GM10266 (cell line): ENCODE results near the gene WDR89.
"Not testable (repeated sequence)": the region's sequence is repeated elsewhere in the genome, so short reads cannot be mapped to it uniquely, and the experiment has no call there.

Experiments
- DNase-seq: peaks from one replicate; pipeline ENCODE4 v3.0.0; 2012; ENCODE audit errors: extremely low spot score
- TF ChIP-seq, protein P1 (sequence below): IDR thresholded peaks from 2 replicates; pipeline ENCODE4 v1.5.1; 2012; ENCODE audit warnings: mild to moderate bottlenecking, low read depth; ENCODE audit not compliant: control insufficient read depth, insufficient read depth; ENCODE audit errors: missing control alignments

The WDR89 gene

GRCh38 chr14:63666335-63666734, 24.7 kb upstream of the WDR89 start:
- TF ChIP-seq, protein P1, sequence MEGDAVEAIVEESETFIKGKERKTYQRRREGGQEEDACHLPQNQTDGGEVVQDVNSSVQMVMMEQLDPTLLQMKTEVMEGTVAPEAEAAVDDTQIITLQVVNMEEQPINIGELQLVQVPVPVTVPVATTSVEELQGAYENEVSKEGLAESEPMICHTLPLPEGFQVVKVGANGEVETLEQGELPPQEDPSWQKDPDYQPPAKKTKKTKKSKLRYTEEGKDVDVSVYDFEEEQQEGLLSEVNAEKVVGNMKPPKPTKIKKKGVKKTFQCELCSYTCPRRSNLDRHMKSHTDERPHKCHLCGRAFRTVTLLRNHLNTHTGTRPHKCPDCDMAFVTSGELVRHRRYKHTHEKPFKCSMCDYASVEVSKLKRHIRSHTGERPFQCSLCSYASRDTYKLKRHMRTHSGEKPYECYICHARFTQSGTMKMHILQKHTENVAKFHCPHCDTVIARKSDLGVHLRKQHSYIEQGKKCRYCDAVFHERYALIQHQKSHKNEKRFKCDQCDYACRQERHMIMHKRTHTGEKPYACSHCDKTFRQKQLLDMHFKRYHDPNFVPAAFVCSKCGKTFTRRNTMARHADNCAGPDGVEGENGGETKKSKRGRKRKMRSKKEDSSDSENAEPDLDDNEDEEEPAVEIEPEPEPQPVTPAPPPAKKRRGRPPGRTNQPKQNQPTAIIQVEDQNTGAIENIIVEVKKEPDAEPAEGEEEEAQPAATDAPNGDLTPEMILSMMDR: no peak
- DNase-seq: no peak

GRCh38 chr14:63663428-63664341, 22.0 kb upstream of the WDR89 start:
- no peak for DNase-seq
- TF ChIP-seq, protein P1: no peak

- TF ChIP-seq, protein P1: no peak
- no peak for DNase-seq
Observed at GRCh38 chr14:63662776-63663175, 21.1 kb upstream of the WDR89 start.

- not testable (repeated sequence) for DNase-seq
Observed at GRCh38 chr14:63661881-63662280, 20.2 kb upstream of the WDR89 start.

DNA sequence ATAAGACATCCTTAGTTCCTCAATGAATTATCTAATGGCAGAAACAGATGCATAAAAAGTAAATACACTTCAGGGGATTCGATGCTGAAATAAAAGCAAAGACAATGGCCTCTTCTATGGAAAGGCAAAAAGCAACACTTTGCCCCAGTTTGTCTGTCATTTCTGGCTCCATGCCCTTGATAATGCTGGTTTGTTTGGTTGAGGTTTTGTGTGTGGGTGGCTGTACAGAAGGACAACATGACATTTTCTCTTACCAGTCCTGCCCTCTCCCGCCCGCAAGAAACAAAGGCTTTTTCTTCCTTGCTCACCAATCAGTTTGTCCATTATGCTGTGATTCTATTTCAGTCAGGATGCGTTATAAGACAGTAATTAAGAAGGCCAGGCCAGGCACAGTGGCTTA, 18.1 kb upstream of the WDR89 start:
- DNase-seq: no peak
- TF ChIP-seq, protein P1: no peak

DNA sequence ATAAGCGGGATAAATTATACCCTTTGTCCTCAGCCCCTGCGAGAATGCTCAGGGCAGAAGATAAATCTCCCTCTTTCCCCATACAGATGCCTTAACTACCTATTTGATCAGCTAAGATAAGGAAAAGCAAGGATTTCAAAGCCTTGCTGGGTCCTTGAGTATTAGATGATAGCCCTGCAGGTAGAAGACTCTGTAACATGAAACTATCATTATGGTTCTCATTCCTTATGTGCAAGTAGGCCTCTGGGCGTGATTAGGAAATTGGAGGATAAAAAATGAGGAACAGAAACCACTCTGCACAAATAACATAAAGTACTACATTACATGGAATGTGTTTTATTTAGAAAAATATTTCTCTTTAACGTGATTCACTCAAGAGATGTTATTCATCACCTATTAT, 14.5 kb upstream of the WDR89 start:
- TF ChIP-seq, protein P1: no peak
- DNase-seq: no peak

DNA sequence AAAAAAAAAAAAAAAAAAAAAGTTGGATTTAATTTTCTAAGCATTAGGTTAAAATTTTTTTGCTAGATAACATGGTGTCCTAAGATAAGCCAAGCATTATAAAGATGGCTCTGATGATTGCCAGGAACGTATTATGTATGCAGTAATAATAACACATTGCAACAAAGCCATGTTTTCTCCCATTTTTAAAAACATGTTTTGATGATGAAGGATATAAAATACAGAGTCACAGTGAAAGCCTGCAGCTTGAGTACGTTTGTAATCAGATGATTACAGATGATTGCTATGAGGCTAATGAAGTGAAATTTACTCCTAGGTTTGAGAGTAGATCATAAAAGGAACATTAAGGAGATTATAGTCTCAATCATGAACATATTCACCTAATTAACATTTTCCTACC, 13.3 kb upstream of the WDR89 start:
- TF ChIP-seq, protein P1: no peak
- DNase-seq: no peak

- TF ChIP-seq, protein P1: no peak
- no peak for DNase-seq
Observed at GRCh38 chr14:63654346-63654745, 12.7 kb upstream of the WDR89 start.
